Stimulated activated naive CD4-positive, alpha-beta T cell treated with Interleukin-2 at 50 U/mL for 16 hours (primary cell): ENCODE measurements around the gene PLXNB1.

Experiments
- DNase-seq: peaks from one replicate; lab custom pipeline; 2025; lab: John Stamatoyannopoulos, UW

PLXNB1 gene

DNA sequence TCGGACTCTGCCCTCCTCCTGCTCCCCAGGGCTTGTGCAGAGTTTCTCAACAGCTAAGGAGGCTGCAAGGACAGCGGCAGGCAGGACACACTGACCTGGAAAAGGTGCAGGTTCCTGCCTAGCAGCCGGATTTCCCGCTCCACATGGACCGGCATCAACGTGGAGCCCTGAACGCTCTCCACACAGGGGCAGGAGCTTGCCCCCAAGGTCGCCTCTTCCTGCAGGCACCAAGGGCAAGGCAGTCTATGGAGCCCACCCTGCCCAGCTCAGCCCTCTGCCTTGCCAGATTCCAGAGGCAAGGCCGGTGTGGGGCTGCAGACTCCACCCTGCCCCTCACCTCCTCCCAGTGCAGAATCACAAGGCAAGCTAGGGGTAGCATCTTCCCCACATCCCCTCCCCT is 10.7 kb downstream of the PLXNB1 start:
- no peak for DNase-seq

DNA sequence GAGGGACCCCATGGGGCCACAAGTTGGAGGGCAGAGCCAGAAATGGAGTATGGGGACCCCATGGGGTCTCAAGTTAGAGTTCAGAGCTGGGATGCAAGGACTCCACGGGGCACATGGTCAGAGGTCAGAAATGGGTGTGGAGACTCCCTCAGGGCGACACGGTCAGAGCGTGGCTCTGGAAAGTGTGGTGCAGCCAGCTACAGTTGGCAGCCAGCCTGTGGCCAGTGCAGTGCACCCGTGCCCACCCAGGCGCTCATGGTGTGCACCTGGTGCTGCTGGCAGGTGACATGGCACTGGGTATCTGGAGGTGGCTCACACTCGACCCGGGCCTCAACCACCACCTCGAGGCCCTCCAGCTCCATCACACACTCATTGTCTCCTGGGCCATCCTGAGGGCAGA is 11.2 kb downstream of the PLXNB1 start:
- no peak for DNase-seq

DNA sequence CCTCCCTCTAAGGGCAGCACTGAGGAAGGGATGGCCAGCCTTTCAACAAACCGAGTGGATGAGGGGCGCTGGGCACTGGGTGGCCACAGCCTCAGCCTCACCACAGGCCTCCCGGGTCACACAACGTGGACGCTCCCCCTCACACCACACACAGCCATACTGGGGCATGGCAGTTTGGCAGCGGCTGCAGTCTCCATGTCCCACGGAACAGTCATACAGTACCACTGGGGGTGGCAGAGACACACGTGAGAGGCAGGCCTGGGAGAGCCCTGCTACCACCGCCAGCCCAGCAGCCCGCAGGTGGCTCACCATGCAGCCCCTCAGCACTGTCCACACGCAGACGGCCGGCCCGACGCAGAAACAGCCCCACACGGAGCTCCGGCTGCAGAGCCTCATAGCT is 11.7 kb downstream of the PLXNB1 start:
- no peak for DNase-seq

DNA sequence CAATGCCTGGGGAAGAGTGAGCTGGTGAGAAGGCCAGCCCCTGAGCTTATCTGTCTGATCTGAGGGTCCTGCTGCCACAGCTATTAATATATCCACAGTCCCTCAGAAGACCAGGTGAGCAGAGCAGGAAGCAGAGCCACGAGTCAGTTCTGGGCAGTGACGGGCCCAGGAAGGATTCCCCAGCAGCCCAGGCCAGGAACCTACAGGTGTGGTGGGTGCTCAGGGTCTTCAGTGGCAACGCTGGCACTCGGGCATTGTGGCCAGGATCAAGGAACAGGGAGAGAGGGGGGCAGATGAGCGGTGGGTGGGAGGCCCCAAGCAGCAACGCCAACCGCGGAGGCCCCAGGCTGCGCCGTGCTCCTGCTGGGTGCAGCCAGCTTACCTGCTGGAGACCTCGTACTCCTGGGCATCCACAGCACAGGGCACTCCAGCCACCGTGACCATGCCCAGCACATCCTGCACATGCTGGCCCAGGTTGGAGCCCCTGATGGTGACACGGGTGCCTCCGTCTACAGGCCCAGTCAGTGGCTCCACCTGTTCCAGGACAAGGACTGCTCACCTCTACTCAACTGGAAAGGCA is 12.3 kb downstream of the PLXNB1 start:
- DNase-seq = no peak

DNA sequence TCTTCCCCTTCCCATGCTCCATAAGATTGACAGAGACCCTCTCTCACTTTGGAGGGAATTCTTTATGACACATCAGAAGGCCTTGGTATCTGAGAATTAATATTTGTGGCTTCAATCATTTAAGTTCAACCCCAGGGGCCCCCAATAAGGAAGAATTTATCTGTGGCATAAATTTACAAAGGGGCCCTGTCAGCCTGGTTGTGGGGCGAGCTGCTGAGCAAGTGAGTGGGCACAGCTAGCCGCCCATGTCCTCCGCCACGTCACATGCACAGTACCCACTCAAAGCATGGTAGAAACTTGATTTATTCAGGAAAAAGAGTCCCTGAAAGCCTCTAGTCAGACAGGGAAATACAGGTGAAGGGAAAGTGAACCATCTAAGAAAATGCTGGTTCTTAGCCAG is 13.3 kb downstream of the PLXNB1 start:
- DNase-seq = no peak

DNA sequence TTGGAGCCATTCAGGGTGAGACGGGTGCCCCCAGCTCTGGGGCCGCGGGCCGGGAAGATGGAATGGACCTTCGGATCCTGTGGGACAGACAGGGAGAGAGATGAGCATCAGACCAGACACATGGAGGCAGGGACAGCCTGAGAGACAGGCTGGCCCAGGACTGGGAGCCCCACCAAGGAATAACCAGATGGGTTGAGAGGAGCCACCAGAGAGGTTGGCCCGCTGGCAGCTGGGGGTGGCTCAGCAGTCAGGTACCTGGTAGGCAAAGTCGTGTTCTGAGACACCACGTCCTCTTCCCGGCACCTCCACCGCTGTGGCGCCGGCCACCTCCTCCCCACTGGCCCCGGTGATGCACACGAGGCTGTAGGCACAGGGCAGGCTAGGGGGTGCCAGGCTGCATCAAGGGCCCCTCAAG is 13.8 kb downstream of the PLXNB1 start:
- no peak for DNase-seq

DNA sequence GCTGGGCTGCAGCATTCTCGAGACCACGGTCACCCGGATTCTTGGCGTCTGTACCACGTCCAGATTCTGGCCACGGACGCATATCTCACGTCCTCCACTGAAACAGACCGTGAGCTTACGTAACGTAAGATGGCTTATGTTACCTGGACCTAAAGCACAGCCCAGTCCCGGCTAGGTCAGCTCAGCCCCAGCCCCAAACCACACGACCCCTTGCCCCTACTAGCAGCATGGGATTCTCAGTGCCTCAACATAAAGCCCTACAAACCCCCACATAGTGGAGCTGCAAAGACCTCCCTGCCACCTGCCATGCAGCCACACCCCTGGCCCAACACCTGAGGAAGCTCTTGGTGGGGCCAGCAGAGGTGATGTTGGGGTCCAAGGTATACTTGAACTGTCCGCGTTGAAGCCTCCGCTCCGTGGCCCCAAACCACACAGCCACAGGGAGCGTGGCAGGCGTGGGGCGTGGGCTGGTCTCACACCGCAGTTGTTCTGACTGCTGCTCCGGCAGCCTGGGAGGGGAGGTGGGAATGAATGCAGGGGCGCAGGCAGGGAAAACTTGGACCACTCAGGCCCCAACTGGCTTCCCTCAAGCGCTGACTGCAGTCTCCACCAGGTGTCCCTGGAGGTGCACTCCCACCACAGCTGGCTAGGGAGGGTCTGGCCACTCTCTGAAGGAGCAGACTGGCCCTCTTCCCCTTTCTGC is 14.5 kb downstream of the PLXNB1 start:
- no peak for DNase-seq

DNA sequence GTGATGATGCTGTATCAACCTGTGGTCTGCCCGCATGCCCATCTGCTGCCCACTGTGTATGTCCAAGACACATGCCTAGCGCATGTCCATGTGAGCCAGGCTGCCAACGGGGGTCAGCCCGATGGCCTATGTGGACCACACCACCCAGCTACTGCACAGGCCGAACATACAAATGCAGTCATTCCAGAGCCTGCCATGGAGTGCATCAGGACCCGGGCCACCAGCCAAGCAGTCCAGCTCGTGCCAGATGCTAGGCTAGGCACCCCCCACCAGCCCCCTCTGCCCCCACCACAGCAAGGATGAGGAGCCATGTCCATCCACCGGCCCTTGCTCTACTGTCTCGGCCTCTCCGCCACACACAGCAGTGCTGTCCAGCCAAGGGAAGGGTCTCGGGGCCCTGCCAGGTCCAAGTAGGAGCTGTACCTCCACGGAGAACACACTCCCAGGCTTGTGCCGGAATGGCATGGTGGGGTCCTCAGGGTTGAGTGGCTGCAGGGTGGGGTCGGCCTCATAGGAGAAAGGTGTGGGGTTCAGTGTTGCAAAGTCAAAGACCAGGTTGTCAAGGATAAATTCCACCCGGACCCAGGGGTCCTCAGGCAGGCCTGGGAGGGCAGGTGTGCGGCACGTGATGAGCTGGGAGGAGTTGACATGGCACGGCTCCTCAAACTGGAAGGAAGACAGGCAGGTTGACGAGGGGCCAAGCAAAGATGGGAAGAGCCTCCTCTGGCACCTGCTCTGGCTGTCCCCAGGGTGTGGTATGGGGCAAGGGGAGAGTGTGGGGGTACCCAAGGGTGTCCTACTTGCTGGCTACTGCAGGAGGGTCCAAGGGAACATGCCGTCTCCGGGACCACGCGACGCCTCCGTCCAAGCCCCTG is 15.3 kb downstream of the PLXNB1 start:
- no peak for DNase-seq

DNA sequence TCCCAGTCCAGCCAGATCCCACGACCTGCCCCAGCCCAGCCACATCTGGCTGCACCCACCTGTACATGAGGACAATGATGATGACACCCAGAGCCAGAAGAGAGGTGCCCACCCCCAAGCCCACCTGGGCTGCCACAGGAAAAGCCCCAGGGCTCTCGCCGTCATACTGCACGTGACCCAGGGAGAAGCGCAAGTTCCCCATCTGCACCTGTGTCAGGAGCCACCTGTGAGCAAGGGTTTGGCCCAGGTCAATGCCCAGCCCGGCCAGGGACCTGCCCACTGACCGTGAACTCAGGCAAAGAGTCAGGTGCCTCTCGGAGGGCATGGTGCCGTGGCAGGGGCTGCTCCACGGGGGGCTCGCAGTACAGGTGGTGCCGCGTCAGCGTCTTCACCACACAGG is 16.3 kb downstream of the PLXNB1 start:
- DNase-seq = no peak

DNA sequence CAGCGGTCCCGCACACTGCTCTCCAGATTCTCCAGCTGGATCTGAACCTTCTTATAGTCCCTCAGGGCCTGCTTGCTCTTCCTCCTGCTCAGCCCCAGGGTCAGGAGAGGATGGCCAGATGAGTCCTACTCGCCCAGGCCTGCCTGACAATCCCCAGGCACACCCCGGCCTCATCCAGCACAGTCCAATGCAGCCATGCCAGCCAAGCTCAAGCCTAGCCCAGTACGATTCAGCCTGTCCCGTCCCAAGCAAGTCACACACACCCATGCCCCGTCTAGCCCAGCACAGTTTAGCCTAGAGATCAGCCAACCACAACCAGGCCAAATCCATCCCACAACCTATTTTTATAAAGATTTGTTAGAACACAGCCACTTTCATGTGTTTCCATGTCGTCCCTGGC is 16.8 kb downstream of the PLXNB1 start:
- DNase-seq = no peak

DNA sequence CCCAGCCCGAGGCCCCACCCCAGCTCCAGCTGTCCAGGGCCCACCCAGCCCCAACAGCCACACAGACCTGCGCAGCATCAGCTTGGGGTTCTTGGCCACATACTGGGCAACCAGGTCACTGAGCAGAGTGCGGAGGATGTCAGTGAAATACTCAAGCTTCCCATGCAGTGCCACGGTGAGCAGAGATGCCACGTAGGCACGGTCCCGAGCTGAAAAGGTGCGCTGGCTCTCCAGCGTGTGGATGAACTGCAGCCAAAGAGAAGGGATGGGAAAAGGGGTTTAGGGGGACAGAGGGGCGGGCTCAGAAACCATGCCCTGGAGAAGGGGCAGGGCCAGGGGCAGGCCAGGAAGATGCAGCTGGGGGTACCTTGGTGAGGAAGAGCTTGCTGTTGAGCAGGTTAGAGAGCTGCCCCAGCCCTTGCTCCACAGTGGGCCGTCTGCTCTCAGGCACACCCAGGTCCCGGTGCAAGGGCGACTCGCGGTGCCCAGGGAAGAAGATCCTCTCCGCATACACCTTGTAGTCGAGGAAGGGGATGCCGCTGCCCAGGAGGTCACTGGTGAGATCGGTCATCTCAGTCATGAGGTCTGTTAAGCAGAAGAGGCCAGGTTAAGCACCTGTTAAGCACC is 17.4 kb downstream of the PLXNB1 start:
- DNase-seq = no peak

DNA sequence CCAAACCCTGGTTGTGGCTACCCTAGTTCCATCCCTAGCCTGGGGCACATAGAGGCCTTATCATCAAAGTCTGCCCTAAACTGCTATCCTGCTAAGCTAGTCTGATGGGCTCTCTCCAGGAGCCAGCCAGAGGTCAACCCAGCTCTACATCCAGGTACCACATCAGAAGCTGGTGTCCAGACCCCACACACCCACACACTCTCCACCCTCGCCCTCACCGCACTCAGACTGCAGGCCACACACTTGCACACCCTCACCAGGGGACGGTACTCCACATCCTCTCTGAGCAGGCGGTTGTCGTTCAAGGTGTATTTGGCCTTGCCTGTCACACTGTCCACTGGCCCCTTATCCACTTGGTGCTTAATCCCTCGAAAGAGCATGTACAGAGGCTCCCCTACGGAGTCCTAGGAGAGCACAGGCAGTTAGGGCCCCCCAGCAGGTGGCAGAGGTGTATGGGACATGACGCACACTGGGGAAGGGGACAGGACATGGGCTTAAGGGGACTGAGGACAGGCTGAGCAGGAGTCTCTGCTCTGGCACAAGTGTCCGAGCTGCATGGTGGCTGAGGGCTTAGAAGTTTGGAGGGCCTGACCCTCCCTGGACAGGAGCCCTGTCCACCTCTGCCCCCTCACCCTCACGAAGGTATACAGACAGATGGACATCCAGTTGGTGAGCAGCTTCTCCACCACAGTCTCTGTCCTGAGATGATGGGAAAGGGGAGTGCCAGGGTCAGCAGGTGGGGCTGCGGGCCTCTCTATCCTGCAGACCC is 18.1 kb downstream of the PLXNB1 start:
- DNase-seq = no peak

DNA sequence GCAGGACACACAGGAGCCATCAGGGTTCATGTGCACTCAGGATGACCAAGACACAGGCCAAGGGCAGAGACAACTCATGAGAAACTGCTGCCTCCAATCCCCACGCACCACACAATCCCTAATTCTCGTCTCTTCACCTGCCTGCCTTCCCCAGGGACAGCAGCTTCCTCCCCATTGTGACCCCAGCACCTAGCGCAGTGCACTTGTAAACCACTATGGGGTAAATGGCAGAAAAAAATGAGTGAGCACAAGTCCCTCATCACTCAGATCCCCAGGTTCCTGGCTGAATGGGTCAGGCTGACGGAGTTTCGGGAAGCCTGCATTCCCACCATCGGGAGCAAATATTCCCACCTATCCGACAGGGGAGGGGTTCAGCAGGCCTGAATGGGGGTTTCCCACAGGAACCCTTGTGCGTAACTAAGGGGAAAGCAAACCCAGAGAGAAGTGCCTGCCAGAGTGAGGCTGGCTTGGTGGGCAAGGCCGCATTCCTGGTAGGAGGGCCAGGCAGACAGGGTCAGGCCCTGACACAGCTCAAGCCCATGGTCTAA is 18.8 kb downstream of the PLXNB1 start:
- no peak for DNase-seq

DNA sequence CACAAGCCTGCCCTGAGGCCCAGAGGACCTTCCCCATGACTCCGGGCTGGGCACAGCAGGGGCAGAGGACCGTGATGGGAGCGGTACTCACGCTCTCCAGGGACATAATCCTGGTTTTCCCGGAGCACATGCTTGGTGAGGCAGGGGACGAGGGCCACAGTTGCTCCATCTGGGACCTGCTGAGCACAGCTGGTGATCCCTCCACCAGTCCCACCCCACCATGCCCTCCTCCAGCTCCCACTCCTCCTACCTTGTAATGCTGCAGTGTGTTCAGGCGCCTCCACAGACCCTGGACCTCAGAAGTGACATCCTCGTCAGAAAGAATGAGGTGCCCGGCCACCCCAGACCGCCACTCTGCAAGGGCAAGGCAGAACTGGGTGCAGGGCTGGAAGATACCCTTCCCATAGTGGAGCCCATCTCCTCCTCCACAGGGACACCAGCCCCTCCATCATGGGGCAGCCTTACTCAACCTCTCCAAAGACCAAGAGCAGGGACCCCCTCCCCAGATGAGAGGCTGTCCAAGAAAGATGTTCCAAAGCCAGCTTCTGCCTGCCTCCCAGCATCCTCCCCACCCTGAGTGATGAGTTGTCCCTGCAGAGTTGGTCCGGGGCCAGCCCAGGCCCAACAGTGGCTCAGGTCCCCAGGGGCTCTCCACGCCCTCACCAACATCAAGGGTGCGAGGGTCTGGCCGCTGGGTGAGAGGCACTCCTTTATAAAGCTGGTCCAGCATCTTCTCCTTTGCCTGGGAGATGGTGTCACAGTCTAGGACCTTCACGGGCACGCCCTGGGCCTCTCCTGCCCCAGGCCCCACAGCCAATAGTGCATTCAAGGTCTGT is 19.5 kb downstream of the PLXNB1 start:
- DNase-seq = no peak

DNA sequence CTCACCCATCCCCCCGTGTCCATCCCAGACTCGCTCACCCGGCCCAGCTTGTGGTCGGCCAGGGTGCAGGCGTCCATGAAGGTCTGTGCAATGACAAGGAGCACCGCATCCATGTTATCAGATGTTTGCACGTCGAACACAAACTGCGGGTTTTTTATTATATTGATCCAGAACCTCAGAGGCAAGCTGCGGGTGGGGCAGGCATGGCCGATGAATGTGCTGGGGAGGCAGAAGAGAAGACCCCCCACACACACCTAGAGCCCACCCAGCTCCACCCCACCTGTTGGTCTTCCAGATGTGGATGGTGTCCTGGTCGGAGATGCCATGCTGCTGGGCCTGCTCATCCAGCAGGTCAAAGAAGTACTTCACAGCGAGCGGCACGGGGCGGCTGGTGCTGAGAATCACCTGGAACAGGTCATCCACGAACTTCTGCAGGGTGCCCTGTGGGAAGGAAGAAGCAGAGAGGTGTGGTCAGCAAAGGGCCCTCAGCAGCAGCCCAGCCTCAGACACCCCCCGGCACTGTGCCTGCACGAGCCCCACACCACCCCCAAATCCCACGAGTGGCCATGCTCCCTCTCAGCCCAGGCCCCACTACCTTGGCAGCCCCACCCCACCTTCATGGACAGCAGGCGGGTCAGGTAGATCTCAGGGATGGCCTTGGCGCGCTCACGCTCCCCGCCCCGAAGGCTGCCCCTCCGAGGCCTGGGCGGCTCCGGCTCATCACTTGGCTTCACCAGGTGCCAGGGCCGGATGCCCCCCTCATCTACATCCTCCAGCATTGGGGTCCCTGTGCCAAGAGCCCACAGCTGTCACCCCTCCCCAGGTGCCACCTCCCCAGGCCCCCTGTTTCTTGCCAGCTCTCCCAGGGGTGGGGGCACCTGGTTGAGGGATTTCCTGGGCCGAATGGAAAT is 20.3 kb downstream of the PLXNB1 start:
- DNase-seq = no peak

DNA sequence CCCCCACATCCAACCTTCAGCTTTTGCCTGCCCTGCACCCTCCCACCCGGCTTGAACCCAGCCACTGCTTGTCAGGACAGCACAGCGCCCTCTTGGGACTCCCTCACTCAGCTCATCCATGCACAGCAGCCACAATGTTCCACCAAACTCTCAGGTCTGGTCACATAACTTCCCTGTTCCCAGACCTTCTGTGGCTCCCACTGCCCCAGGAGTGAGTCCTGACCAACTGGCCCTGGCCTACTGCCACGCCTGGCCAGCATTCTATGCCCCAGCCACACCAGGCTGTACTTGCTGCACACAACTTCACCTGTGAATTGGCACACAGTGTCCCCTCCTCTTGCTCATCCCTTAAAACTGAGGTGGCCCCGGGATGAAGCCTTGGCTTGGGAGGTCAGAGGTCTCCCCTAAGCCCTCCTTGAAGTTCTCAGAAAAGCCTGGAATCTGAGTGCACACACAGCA is 21.0 kb downstream of the PLXNB1 start:
- DNase-seq = no peak

DNA sequence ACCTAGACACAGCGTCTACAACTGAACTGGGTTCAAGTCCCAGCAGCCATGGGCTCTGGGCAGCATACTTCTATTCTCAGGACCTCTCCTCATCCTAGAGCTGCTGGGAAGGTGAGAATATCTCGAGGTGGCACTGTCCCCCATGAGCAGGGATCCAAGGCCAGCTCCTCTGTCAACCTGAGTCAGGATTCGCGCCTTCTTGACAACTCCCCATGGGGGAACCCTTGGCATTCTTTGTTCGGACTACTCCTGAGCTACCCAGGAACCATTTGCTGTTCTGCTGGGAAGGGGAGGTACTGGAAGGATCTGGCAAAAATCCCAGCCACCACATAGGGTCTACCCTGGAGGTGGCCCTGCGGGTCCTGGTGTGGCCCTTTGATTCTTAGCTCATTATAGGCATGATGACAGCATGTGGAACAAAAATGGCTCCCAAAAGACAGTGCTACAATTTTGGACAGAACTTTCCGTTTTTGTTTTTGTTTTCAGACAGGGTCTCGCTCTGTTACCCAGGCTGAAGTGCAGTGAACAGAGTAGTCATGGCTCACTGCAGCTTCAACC is 22.3 kb downstream of the PLXNB1 start:
- no peak for DNase-seq

DNA sequence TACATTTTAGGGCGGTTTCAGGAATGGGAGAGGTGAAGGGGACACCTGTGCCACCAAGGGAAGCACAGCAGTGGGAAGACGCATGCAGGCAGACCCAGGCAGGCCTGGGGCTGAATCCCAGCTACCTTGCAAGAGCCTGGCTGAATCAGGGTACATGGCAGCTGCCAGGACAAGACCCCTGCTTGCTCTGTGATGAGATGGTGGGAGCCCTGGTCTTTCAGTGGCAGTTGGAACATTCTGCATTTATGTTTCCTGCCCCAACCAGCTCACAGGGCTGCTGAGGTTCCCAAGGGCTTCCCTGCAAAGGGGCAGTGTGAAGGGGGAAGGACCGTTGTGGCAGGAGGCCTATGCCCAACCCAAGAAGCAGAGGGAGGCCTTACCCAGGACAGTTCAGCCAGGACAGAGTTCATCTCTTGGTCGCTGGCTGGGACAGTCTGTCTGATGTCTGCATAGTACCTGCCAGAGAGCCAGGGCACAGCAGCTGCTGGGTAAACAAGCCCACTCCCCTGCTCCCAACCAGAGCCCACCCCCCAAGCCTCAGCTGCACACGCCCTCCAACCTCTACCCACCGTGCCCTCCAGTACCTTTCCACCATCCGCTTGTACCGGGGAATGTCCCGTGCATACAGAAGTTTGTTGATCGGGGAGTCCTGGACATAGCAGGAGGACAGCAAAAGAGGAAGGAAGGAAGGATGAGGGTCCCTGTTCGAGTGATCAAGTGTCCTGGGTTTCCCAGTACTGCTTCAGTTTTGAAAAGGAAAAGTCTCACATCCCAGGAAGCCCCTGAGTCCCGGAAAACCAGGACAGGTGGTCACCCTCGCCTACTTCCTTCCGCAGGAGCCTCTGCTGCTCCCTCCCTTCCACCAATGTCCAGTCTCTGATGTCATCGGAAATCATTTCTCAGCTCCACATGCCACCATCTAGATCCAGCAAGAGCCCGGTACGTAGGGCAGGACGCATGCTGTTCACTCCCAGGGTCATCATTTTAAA is 23.1 kb downstream of the PLXNB1 start:
- no peak for DNase-seq
